Lower lobe of right lung (tissue), 2 donors: Measurements from ENCODE around the gene WEE2. TPM values are rescaled to one million over a fixed set of nuclear protein-coding genes. Genes with fewer than 3 reads are reported as not detected.

Experiments
- ATAC-seq, 2 donors: fragments of 200-7000 bp; cut with Tn5 transposase; one replicate each; pipeline ENCODE4 v1.9.1; 2020 to 2022; ENCODE audit warnings: mild to moderate bottlenecking in 2 of 2, moderate library complexity in 2 of 2
- DNase-seq: peaks from one replicate; pipeline ENCODE4 v3.0.0-alpha.2; 2020
- H3K27ac ChIP-seq: fragments of 200-600 bp; one replicate; pipeline ENCODE4 v1.8.0; 2022
- H3K27me3 ChIP-seq: fragments of 200-600 bp; one replicate; pipeline ENCODE4 v1.8.0; 2022; ENCODE audit warnings: low read depth
- H3K36me3 ChIP-seq: fragments of 200-600 bp; one replicate; pipeline ENCODE4 v1.8.0; 2022; ENCODE audit warnings: mild to moderate bottlenecking
- H3K4me1 ChIP-seq: fragments of 200-600 bp; one replicate; pipeline ENCODE4 v1.8.0; 2022
- H3K4me3 ChIP-seq: fragments of 200-600 bp; one replicate; pipeline ENCODE4 v1.8.0; 2022; ENCODE audit warnings: mild to moderate bottlenecking
- H3K9me3 ChIP-seq: fragments of 200-600 bp; one replicate; pipeline ENCODE4 v1.8.0; 2022
- CTCF ChIP-seq: fragments of 200-600 bp; IDR thresholded peaks from one replicate; pipeline ENCODE4 v1.8.0; 2022; ENCODE audit warnings: antibody characterized with exemption, mild to moderate bottlenecking
- intact Hi-C: fragments of 100-400 bp; cut with DNase I; formaldehyde crosslinking; loops from one replicate; pipeline ENCODE4 v1.11.0; 2022
- total RNA-seq: library from RNA; stranded (reverse); fragmentation: NEBNext Ultra II Directional; extraction: Animal tissue kit (Norgen Biotek cat#: 25700); gene quantifications from one replicate; pipeline ENCODE4 v1.2.1, GENCODE V29; 2021
- donor health status: DM: no; HTN: yes; CAD: no; lungs with severe emphysema.

Gene WEE2
- total RNA-seq, 1 donor from 2014 or later: not detected

DNA sequence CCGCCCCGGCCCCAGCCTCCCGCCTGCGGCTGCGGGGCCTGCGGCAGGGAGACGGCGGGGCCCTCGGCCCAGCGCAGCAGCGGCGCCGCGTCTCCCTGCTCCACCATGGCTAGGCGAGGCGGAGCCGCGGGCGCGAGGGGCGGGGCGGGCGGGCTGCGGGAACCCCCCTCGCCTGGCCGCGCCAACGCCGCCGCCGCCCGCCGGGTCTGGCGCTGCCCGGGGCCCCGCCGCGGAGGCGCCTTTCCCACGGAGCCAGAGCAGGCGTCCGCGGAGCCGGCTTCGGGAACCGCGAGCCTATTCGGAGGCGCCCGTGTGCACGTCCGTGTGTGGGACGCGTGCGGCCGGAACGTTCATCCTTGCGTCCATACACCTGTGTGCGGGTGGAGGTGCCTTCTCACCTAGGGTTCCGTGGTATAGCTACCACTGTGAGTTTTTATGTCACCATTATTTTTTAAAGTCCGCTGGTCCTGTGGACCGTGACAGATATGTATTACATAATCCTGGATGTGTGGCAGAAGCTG, 6.0 kb upstream of the WEE2 start, which contains the start of gene DENND11:
TSS of gene DENND11 (minus strand) at position 120 of the 521 bp plus-strand sequence. CDS start at position 107, 13 bp downstream.
- TF ChIP-seq CTCF: no peak
- peak; percentile 83 to 88 for ATAC-seq
- no peaks in the 10 kb centered on the region for H3K36me3 ChIP-seq
- no peaks in the 10 kb centered on the region for H3K27me3 ChIP-seq
- H3K9me3 ChIP-seq: no peaks in the 10 kb centered on the region
- peak within 1 kb of the TSS; percentile 82 for H3K27ac ChIP-seq
- DNase-seq: peak; percentile 70
- intact Hi-C loops: no loop called here
- H3K4me3 ChIP-seq: peak within 1 kb of the TSS; percentile 76
- peaks cover 34% of the 10 kb centered on the region for H3K4me1 ChIP-seq

DNA sequence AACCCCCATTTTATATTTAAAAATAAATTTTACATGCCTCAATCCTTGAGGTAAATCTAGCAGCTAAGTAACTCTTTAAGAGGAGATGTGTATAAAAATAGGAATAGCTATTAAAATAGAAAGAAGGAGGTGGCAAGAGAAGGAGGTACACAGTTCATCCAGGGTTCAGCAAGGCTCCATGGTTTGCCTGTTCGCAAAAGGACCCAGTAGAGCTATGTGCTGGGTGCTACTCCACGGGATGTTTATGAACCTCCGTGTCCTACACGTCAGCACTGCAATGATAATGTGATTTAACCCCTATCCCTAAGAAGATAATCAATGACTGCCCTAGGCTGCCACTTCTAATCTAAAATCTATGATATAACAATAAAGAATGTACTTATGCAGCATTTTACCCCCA, 5.3 kb upstream of the WEE2 start:
- intact Hi-C loops: no loop called here
- peaks cover 26% of the 10 kb centered on the region for H3K4me1 ChIP-seq
- peak overlapping the region; percentile 73 for H3K4me3 ChIP-seq
- H3K27me3 ChIP-seq: no peaks in the 10 kb centered on the region
- no peak for TF ChIP-seq CTCF
- no peaks in the 10 kb centered on the region for H3K9me3 ChIP-seq
- peak overlapping the region; percentile 71 for H3K27ac ChIP-seq
- DNase-seq (no peak), ATAC-seq (no peak)
- H3K36me3 ChIP-seq: no peaks in the 10 kb centered on the region

- no peak for ATAC-seq
- TF ChIP-seq CTCF: no peak
- intact Hi-C loops: no loop called here
- no peaks in the 10 kb centered on the region for H3K36me3 ChIP-seq
- H3K4me1 ChIP-seq: peaks cover 19% of the 10 kb centered on the region
- no peaks in the 10 kb centered on the region for H3K9me3 ChIP-seq
- no peaks in the 10 kb centered on the region for H3K27me3 ChIP-seq
- H3K4me3 ChIP-seq: no peak overlapping the region
- no peak overlapping the region for H3K27ac ChIP-seq
- DNase-seq: no peak
These were observed 4.0 kb upstream of the WEE2 start for GRCh38 chr7:141704112-141704511.

DNA sequence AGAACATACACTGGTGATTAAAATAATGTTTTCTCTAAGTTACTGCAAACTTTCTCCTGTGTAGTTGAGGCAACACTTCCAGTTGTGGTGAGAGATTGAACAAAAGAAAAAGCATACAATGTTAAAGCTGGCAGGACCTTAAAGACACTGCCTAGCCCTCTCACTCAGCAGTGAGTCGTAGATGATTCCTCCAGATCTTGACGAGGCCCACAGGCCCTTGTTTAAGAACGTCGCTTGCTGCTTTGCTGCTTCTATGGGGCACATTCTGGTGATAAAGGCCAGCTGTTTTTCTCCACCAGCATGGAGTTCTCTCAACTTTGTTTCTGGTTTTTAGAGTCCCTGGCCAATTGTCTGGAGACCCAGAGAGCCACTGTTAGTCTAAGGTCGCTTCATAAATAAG, 3.4 kb upstream of the WEE2 start:
- no peak for TF ChIP-seq CTCF
- H3K4me1 ChIP-seq: peaks cover 19% of the 10 kb centered on the region
- H3K27ac ChIP-seq: no peak overlapping the region
- H3K36me3 ChIP-seq: no peaks in the 10 kb centered on the region
- H3K9me3 ChIP-seq: no peaks in the 10 kb centered on the region
- no peak overlapping the region for H3K4me3 ChIP-seq
- no peaks in the 10 kb centered on the region for H3K27me3 ChIP-seq
- no peak for ATAC-seq
- no peak for DNase-seq
- intact Hi-C loops: no loop called here

DNA sequence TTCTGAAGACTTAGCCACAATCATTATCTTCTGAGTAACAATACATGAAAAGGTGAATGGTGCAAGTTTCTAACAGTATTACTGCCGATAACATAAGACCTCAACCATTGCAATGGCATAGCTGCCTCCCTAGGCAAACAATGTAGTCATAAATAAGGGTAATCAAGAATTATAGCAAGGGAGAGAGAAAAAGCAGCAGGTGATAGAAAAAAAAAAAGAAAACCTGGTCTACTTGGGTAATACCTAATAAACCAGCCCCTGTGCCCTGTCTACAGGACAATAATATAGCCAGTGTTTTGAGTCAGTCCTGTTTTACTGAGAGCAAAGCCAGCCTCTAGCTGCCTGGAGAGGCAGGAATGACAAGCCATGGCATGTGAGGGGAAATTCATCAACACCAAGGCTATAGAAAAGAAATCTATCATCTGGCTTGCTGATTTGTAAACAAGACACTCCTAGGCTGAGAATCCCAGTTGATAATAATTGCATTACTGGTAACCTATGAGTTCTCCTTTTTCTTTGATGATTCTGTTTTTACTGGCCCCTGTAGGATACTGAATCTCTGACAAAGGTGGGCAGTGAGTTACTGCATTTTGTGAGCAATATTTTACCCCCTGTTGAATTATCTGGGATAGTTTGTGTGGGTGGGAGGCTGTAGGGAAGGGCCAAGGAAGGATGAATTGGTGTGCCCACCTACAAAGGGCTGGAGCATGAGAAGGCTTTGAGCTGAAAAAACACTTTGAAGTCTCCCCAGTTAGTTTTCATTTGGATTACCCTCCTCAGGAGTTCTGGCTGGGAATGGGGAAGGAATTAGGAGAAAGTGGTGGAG, 1.7 kb upstream of the WEE2 start:
- no peak overlapping the region for H3K4me3 ChIP-seq
- no peak for TF ChIP-seq CTCF
- DNase-seq: no peak
- intact Hi-C loops: no loop called here
- no peak overlapping the region for H3K27ac ChIP-seq
- ATAC-seq: no peak
- H3K27me3 ChIP-seq: no peaks in the 10 kb centered on the region
- no peaks in the 10 kb centered on the region for H3K9me3 ChIP-seq
- no peaks in the 10 kb centered on the region for H3K36me3 ChIP-seq
- peaks cover 10% of the 10 kb centered on the region for H3K4me1 ChIP-seq
